ENCODE results near the gene PMAIP1.

PMAIP1 gene

GRCh38 chr18:59916746-59917145 lies 16.9 kb downstream of the PMAIP1 start:
- in situ Hi-C loops (cut with MboI; ENCODE audit: low sequenced_read_pairs, unreplicated experiment), result no loop called here
- no peak for DNase-seq (ENCODE audit: low spot score)
- TF ChIP-seq CTCF (IDR thresholded peaks at IDR 0.05; ENCODE audit: borderline replicate concordance, control extremely low read depth, extremely low read depth, insufficient read depth, missing control alignments), result no peak

GRCh38 chr18:59917422-59917821 lies 17.6 kb downstream of the PMAIP1 start:
- no peak for TF ChIP-seq CTCF (IDR thresholded peaks at IDR 0.05; ENCODE audit: borderline replicate concordance, control extremely low read depth, extremely low read depth, insufficient read depth, missing control alignments)
- in situ Hi-C loops (cut with MboI; ENCODE audit: low sequenced_read_pairs, unreplicated experiment), result no loop called here
- DNase-seq (ENCODE audit: low spot score), result no peak

- TF ChIP-seq CTCF (IDR thresholded peaks at IDR 0.05; ENCODE audit: borderline replicate concordance, control extremely low read depth, extremely low read depth, insufficient read depth, missing control alignments), result no peak
- DNase-seq (ENCODE audit: low spot score), result no peak
- in situ Hi-C loops (cut with MboI; ENCODE audit: low sequenced_read_pairs, unreplicated experiment), result no loop called here
Measured at GRCh38 chr18:59918320-59918755, 18.5 kb downstream of the PMAIP1 start.

GRCh38 chr18:59918997-59919396 lies 19.2 kb downstream of the PMAIP1 start:
- in situ Hi-C loops (cut with MboI; ENCODE audit: low sequenced_read_pairs, unreplicated experiment), result no loop called here

GRCh38 chr18:59921384-59921891 lies 21.6 kb downstream of the PMAIP1 start:
- in situ Hi-C loops (cut with MboI; ENCODE audit: low sequenced_read_pairs, unreplicated experiment), result no loop called here
- no peak for TF ChIP-seq CTCF (IDR thresholded peaks at IDR 0.05; ENCODE audit: borderline replicate concordance, control extremely low read depth, extremely low read depth, insufficient read depth, missing control alignments)
- DNase-seq (ENCODE audit: low spot score), result no peak

More at GRCh38 chr18:59918997-59919396, 19.2 kb downstream of the PMAIP1 start:
- no peak for DNase-seq (ENCODE audit: low spot score)
- no peak for TF ChIP-seq CTCF (IDR thresholded peaks at IDR 0.05; ENCODE audit: borderline replicate concordance, control extremely low read depth, extremely low read depth, insufficient read depth, missing control alignments)

GRCh38 chr18:59923539-59924196 lies 23.9 kb downstream of the PMAIP1 start:
- in situ Hi-C loops (cut with MboI; ENCODE audit: low sequenced_read_pairs, unreplicated experiment), result no loop called here
- DNase-seq (ENCODE audit: low spot score), result no peak
- no peak for TF ChIP-seq CTCF (IDR thresholded peaks at IDR 0.05; ENCODE audit: borderline replicate concordance, control extremely low read depth, extremely low read depth, insufficient read depth, missing control alignments)

Measured in GM13976 (cell line).